ENCODE measurements around the gene MAB21L2. TPM values are rescaled to one million over a fixed set of nuclear protein-coding genes. Genes with fewer than 3 reads are reported as not detected.
"Not testable (repeated sequence)": the region's sequence is repeated elsewhere in the genome, so short reads cannot be mapped to it uniquely, and the experiment has no call there.

MAB21L2 gene
- 33.3 and 40.5 TPM in 2 replicates for total RNA-seq

- H3K27me3 ChIP-seq (ENCODE audit: insufficient read depth, low read length): no peaks in the 10 kb centered on the region
- peak within 1 kb of the TSS; percentile 63 for H3K27ac ChIP-seq (ENCODE audit: low read depth, low read length)
- no peaks in the 10 kb centered on the region for H4K20me1 ChIP-seq (ENCODE audit: insufficient read depth, low read length)
- peak within 1 kb of the TSS; percentile 84 for H3K4me3 ChIP-seq (ENCODE audit: insufficient read depth, low read length)
- H3K4me2 ChIP-seq (ENCODE audit: insufficient read depth, low read length): peak within 1 kb of the TSS; percentile 77
- no peaks in the 10 kb centered on the region for H3K36me3 ChIP-seq (ENCODE audit: insufficient read depth, low read length)
- no peak for DNase-seq (ENCODE audit: insufficient read length, low spot score, missing footprints)
- no peak for TF ChIP-seq CTCF (IDR thresholded peaks at IDR 0.05; ENCODE audit: extremely low read depth, low read depth, low read length)
- H3K79me2 ChIP-seq (ENCODE audit: insufficient read depth, low read length): peaks cover 86% of the 10 kb centered on the region
- H3K9me3 ChIP-seq (ENCODE audit: low read depth, low read length): no peaks in the 10 kb centered on the region
- peaks cover 4% of the 10 kb centered on the region for H3K4me1 ChIP-seq (ENCODE audit: insufficient read depth, low read length)
- H2AFZ ChIP-seq (ENCODE audit: low read length): peak within 1 kb of the TSS; percentile 79
Measured at GRCh38 chr4:150582146-150582872, at the start of gene MAB21L2. Gene MAB21L2, plus strand, starts transcription at chr4:150582151. Its CDS starts 879 bp downstream, at chr4:150583030.

GRCh38 chr4:150533673-150534072, 48.3 kb upstream of the MAB21L2 start:
- H3K4me3 ChIP-seq (ENCODE audit: insufficient read depth, low read length): no peak overlapping the region
- H2AFZ ChIP-seq (ENCODE audit: low read length): no peak overlapping the region
- no peaks in the 10 kb centered on the region for H3K36me3 ChIP-seq (ENCODE audit: insufficient read depth, low read length)
- no peaks in the 10 kb centered on the region for H4K20me1 ChIP-seq (ENCODE audit: insufficient read depth, low read length)
- no peak for DNase-seq (ENCODE audit: insufficient read length, low spot score, missing footprints)
- no peaks in the 10 kb centered on the region for H3K79me2 ChIP-seq (ENCODE audit: insufficient read depth, low read length)
- no peaks in the 10 kb centered on the region for H3K4me1 ChIP-seq (ENCODE audit: insufficient read depth, low read length)
- H3K4me2 ChIP-seq (ENCODE audit: insufficient read depth, low read length): no peak overlapping the region
- H3K27ac ChIP-seq (ENCODE audit: low read depth, low read length): no peak overlapping the region
- no peaks in the 10 kb centered on the region for H3K9me3 ChIP-seq (ENCODE audit: low read depth, low read length)
- no peak for TF ChIP-seq CTCF (IDR thresholded peaks at IDR 0.05; ENCODE audit: extremely low read depth, low read depth, low read length)
- H3K27me3 ChIP-seq (ENCODE audit: insufficient read depth, low read length): no peaks in the 10 kb centered on the region

GRCh38 chr4:150534818-150535217, 47.1 kb upstream of the MAB21L2 start:
- no peak for TF ChIP-seq CTCF (IDR thresholded peaks at IDR 0.05; ENCODE audit: extremely low read depth, low read depth, low read length)
- no peak for DNase-seq (ENCODE audit: insufficient read length, low spot score, missing footprints)
- Histone ChIP-seq H2AFZ (ENCODE audit: low read length) (no peak overlapping the region), H3K36me3 (ENCODE audit: insufficient read depth, low read length) (no peaks in the 10 kb centered on the region), H4K20me1 (ENCODE audit: insufficient read depth, low read length) (no peaks in the 10 kb centered on the region), H3K79me2 (ENCODE audit: insufficient read depth, low read length) (no peaks in the 10 kb centered on the region), H3K9me3 (ENCODE audit: low read depth, low read length) (no peaks in the 10 kb centered on the region), H3K4me2 (ENCODE audit: insufficient read depth, low read length) (no peak overlapping the region), H3K4me3 (ENCODE audit: insufficient read depth, low read length) (no peak overlapping the region), H3K4me1 (ENCODE audit: insufficient read depth, low read length) (no peaks in the 10 kb centered on the region), H3K27me3 (ENCODE audit: insufficient read depth, low read length) (no peaks in the 10 kb centered on the region), H3K27ac (ENCODE audit: low read depth, low read length) (no peak overlapping the region)

DNA sequence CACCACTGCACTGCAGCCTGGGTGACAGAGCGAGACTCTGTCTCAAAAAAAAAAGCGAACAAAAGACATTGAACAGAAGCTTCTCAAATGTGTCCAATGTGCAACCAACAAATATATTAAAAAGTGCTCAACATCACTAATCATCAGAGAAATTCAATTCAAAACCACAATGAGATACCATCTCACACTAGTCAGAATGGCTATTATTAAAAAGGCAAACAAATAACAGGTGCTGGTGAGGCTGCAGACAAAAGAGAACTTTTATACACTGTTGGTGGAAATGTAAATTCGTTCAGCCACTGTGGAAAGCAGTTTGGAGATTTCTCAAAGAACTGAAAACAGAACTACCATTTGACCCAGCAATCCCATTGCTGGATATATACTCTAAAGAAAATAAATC, 44.0 kb upstream of the MAB21L2 start:
- H3K4me2 ChIP-seq (ENCODE audit: insufficient read depth, low read length); H3K4me3 ChIP-seq (ENCODE audit: insufficient read depth, low read length); H3K27me3 ChIP-seq (ENCODE audit: insufficient read depth, low read length); DNase-seq (ENCODE audit: insufficient read length, low spot score, missing footprints); H2AFZ ChIP-seq (ENCODE audit: low read length); H3K79me2 ChIP-seq (ENCODE audit: insufficient read depth, low read length); H3K4me1 ChIP-seq (ENCODE audit: insufficient read depth, low read length); H3K9me3 ChIP-seq (ENCODE audit: low read depth, low read length); H4K20me1 ChIP-seq (ENCODE audit: insufficient read depth, low read length); H3K36me3 ChIP-seq (ENCODE audit: insufficient read depth, low read length); H3K27ac ChIP-seq (ENCODE audit: low read depth, low read length): not testable (repeated sequence)
